ENCODE measurements around the gene SOX8.

Gene SOX8

DNA sequence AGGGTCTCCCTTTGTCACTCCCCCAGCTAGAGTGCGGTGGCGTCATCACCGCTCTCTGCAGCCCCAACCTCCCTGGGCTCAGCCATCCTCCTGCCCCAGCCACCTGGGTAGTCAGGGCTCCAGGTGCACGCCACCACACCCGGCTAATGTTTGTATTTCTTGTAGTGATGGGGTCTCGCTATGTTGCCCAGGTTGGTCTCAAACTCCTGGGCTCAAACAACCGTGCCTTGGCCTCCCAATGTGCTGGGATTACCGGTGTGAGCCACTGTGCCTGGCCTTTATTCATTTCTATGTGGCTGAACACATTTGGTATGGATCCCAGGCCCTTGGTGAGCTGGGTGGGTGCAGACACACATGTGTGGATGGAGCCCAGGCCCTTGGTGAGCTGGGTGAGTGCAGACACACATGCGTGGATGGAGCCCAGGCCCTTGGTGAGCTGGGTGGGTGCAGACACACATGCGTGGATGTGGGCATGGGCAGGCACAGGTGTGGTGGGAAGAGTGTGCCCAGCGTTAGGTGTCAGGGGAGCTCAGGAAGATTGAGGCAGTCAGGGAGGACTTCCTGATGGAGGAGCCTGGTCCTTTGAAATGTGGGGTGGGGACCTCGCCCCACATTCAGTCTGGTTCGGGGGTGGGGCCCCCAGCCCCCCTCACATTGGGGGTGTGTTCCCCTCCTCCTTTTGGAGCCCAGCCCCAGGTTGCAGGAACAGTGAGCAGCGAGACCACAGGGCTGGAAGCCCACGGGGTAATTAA is 37.1 kb downstream of the SOX8 start:
- TF ChIP-seq, protein P1, sequence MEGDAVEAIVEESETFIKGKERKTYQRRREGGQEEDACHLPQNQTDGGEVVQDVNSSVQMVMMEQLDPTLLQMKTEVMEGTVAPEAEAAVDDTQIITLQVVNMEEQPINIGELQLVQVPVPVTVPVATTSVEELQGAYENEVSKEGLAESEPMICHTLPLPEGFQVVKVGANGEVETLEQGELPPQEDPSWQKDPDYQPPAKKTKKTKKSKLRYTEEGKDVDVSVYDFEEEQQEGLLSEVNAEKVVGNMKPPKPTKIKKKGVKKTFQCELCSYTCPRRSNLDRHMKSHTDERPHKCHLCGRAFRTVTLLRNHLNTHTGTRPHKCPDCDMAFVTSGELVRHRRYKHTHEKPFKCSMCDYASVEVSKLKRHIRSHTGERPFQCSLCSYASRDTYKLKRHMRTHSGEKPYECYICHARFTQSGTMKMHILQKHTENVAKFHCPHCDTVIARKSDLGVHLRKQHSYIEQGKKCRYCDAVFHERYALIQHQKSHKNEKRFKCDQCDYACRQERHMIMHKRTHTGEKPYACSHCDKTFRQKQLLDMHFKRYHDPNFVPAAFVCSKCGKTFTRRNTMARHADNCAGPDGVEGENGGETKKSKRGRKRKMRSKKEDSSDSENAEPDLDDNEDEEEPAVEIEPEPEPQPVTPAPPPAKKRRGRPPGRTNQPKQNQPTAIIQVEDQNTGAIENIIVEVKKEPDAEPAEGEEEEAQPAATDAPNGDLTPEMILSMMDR (IDR thresholded peaks at IDR 0.05; ENCODE audit: borderline replicate concordance, insufficient read depth, low read depth, low read length), result no peak
- H3K4me3 ChIP-seq (ENCODE audit: low read depth, low read length), result no peak overlapping the region

DNA sequence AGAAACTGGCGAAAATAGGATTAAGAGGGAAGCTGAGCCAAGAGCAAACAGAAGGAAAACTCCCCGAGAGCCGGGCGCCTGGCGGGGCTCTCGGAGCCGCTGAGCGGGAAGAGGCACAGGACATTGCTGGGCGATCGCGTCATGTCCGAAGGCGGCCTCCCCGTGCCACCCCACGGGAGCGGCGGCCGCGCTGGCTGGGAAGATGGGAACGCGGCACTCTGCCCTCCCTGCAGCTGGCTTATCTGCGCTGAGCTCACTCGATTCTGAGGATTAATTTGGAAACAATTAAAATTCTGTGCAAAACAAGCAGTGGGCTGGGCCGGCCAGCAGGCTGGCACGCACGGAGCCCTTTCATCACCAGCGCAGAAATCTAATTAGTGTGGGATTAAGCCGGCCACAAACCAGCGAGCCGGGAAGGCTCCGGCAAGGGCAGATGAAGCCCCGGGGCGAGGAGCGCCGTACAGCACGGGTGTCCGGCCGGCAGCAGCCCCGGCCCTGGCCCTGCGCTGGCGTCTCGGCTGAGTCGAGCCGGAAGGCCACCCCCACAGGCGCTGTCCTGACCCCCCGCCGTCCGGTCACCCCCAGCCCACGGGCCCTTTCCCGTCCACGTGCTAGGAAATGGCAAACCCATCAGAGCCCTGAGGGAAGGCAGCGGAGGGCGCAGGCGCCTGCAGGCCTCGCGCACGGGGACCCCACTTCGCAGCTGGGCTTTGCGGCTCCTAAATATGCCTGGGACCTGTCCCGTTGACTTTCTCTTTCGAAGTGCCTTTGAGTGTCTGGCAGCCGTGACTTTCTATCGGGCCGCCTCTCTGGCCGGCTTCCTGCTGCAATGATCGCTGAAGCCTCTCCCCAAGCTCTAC is 37.9 kb downstream of the SOX8 start:
- H3K4me3 ChIP-seq (ENCODE audit: low read depth, low read length), result no peak overlapping the region

DNA sequence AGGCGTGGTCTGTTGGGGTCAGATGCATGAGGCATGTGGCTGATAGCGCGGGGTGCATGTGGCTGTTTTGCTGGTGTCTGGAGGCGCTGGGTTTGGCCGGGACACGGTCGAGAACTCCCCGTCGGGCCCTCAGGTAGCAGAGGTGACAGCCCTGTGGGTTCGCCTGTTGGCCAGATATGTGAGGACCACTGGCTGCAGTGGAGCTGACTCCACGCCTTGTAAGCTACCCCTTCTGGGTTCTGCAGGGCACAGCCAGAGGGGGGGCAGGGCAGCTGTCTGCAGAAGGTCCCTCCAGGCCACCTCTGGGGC is 38.5 kb downstream of the SOX8 start:
- H3K4me3 ChIP-seq (ENCODE audit: low read depth, low read length), result no peak overlapping the region
- TF ChIP-seq, protein P1 (IDR thresholded peaks at IDR 0.05; ENCODE audit: borderline replicate concordance, insufficient read depth, low read depth, low read length), result no peak

More for the DNA sequence above, 37.9 kb downstream of the SOX8 start:
- TF ChIP-seq, protein P1 (IDR thresholded peaks at IDR 0.05; ENCODE audit: borderline replicate concordance, insufficient read depth, low read depth, low read length), result no peak

DNA sequence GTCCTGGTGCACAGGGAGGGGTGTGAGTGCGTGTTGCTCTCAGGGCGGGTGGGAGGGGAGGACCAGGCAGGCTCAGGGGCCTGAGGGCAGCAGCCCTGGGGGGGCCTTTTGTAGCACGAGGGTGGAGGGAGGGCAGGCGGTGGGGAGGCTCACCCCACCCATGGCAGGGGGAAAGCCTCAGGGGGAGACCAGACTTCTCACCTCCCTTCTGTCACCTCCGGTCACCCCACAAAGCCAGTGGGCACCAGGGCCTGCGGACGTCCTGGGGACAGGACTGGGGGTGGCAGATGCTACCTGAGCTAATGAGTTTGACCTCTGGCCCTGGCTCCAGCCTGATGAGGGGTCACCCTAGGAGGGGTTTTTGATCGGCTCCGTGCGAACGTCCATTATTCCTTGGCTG is 39.0 kb downstream of the SOX8 start:
- TF ChIP-seq, protein P1 (IDR thresholded peaks at IDR 0.05; ENCODE audit: borderline replicate concordance, insufficient read depth, low read depth, low read length), result no peak
- H3K4me3 ChIP-seq (ENCODE audit: low read depth, low read length), result no peak overlapping the region

- TF ChIP-seq, protein P1 (IDR thresholded peaks at IDR 0.05; ENCODE audit: borderline replicate concordance, insufficient read depth, low read depth, low read length), result no peak
- H3K4me3 ChIP-seq (ENCODE audit: low read depth, low read length), result no peak overlapping the region
Observed at GRCh38 chr16:1021553-1022160, 40.1 kb downstream of the SOX8 start.

DNA sequence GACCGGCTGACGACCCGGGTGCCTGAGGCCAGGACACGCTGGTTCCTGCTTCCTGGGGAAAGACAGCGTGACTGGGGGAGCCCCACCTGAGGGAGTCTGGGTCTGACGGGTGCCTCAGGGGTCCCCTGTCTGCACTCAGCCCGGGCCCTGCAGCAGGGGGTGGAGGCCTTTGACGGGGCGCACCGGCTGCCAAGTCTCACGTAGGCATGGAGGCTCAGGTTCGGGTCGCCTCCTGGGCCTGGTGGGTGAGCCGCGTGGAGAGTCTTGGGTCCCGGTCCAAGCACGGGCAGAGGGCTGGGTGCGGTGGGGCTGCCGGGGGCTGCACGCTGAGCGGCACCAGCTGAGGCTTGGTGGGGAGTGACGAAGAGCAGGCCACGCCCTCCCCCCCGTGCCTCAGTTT is 40.9 kb downstream of the SOX8 start:
- no peak overlapping the region for H3K4me3 ChIP-seq (ENCODE audit: low read depth, low read length)
- TF ChIP-seq, protein P1 (IDR thresholded peaks at IDR 0.05; ENCODE audit: borderline replicate concordance, insufficient read depth, low read depth, low read length), result no peak

Measured in GM12875 (cell line).